Measurements from ENCODE around the gene LRRC37A3.
A peak's percentile ranks its signal among the peaks of the same experiment; 100 is the strongest.
"Not testable (repeated sequence)": the region's sequence is repeated elsewhere in the genome, so short reads cannot be mapped to it uniquely, and the experiment has no call there.

Gene LRRC37A3

DNA sequence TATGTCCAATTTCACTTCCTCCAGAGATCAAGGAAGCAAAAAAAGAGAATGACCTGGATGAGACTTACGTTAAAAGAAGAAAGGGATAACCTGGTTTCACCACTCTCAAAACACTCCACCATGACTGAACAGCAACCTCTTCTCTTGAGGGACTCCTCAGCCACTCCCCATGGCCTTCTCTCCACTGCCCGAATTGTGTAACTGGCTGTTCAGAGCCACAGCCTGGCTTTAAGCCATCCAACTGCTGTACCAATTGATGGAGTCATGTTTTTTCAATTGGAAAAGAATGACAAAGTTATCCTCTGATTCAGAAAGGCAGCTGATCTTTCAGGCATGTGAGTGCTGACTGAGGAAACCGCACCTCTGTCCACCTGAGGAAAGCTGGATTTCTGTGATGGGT, 85.2 kb downstream of the LRRC37A3 start:
- DNase-seq (ENCODE audit: low read depth) = not testable (repeated sequence)

GRCh38 chr17:64830631-64831040, 88.6 kb downstream of the LRRC37A3 start:
- not testable (repeated sequence) for DNase-seq (ENCODE audit: low read depth)

GRCh38 chr17:64829824-64830630, 89.3 kb downstream of the LRRC37A3 start:
- not testable (repeated sequence) for DNase-seq (ENCODE audit: low read depth)

DNA sequence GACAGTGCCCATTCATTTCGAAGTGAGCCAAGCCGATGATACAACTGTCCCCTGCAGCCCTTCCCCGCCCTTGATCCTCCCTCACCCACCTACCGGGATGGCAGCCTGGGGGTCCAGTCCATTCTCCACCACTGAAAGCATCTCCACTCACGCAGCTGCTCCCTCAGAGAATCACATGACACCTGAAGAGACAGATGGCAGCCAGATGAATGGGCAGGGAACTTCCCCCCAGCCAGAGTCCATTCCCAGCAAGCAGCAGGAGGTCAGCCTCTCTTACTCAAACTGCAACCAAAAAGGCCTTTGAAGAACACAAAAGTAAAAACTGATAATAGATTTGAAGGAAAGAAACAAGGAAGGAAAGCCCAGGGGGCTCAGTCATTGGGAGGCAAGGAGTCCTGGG, 90.2 kb downstream of the LRRC37A3 start:
- DNase-seq (ENCODE audit: low read depth) = not testable (repeated sequence)

DNA sequence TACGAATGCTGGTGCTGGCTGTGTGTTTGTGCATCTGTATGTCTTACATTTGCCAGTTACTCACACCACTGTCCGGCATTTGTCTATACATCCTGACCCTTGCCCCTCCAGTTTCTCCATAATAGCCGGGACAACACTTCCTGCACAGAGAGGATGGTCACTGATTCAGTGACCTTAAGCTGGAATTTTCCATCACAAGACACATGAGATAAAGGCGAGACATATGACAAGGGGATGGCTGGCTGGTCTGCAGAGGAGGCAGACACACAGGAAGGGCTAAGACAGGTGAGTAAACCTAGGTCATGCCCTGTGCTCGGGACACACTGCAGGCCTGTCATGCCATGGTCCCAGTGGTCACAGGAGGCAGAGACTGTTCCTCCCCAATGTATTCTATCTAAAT, 100.4 kb downstream of the LRRC37A3 start:
- not testable (repeated sequence) for DNase-seq (ENCODE audit: low read depth)

GRCh38 chr17:64815833-64816198, 103.5 kb downstream of the LRRC37A3 start:
- not testable (repeated sequence) for DNase-seq (ENCODE audit: low read depth)

DNA sequence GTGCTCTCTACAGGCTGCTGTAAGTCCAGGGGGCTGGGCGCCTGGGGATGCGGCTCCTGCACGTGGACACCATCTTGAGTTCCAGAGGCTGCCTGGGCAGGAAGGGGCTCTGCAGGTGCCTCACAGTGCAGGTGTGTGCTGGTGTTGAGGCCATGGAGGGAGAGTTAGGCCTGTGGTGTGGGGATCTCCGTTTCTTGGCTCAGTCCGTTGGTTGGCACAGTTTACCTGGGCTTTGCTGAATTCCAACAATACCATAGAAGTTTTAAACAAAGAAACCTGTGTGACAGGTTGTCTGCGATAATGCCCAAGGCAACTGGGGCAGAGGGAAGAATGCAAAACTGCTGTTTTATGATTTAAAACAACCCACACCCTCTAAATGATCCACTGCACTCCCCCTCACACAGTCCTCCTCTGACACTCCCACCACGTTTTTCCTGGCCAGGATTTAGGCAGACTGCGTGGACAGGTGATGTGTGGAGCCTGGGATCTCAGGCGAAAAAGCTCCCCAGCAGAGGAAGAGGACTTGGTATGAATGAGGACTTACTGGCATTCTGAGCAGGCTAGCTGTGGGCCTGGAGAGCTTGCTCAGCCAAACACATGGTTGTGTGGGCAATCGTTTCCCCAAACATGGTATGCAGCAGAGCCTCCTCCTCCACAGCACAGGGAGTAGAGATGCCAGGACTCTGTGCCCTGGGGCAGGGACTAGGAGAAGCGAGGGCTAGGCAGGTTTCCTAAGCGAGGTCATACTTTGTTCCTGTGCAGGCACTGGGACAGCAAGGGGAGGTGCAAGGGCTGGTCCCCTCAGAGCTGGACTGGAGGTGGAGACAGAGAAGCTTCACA, 104.1 kb downstream of the LRRC37A3 start:
- not testable (repeated sequence) for DNase-seq (ENCODE audit: low read depth)

DNA sequence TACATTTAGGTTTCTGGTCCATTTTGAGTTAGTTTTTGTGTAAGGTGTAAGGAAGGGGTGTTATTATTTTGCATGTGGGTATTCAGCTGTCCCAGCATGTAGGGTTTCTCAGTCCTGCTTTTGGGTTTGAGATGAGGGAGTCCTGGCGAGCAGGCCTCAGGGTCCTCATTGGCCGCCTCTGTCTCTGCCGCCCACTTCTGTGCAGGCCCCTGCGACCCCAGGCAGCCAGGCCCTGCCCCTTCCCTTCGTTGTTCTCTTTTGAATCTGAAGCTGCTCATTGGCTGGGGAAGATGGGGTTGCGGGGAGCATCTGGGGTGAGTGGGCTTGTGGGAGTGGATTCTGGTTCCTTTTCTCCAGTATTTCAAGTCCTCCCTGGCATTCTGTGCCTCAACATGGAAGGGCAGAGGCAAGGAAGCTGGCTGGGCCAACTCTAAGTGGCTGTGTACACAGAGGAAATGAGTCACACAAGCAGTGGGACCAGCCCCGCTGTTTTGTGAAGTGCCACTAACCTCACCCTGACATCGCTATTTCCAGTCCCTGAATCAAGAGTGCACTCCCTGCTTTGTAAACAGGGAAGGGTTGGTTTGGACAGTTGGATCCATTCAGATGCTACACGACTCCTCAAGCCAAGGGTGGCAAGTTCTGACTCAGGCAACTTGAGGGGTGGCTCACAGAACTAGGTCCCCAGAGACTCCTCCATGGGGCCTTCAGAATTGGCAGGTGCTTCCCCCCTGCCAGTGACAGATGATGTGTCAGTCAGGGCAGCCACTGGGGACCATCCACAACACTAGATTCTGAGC, 110.9 kb downstream of the LRRC37A3 start:
- peak; percentile 7 for DNase-seq (ENCODE audit: low read depth)
